ENCODE measurements around the gene DCP2.

DCP2 gene

DNA sequence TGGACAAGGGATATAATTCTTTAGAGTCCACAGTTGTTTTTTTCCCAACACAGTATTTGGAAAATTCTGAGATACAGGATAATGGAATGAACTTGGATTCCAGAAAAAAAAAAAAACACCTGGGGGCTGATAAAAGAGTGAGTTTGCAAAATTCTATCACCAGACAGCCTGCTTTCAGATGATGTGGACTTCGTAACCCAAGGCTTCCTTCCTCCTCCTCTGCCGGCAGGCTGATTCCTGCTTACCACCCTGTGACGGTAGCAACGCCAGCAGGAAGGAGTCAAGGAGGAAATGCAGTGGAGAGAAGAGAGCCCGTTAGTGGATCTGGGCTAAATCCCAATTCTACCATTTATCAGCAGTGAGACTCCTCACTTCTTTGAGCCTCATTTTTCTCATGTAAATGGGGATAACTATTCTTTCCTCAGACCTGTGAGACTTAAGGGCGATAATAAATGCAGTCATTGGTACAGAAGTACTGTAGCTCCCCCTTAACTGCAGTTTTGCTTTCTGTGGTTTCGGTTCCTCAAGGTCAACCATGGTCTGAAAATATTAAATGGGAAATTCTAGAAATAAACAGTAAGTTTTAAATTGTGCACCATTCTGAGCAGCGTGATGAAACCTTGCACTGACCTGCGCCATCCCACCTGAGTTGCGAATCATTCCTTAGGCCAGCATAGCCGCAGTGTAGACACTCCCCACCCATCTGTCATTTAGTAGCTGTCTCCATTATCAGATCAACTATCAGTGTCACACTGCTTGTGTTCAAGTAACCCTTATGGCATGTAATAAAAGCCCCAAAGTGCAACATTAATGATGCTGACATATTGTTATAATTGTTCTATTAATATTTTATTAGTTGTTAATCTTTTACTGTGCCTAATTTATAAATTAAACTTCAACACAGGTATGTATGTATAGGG is 71.4 kb downstream of the DCP2 start:
- peak in 1 of 2 experiments; percentile 3 for DNase-seq

DNA sequence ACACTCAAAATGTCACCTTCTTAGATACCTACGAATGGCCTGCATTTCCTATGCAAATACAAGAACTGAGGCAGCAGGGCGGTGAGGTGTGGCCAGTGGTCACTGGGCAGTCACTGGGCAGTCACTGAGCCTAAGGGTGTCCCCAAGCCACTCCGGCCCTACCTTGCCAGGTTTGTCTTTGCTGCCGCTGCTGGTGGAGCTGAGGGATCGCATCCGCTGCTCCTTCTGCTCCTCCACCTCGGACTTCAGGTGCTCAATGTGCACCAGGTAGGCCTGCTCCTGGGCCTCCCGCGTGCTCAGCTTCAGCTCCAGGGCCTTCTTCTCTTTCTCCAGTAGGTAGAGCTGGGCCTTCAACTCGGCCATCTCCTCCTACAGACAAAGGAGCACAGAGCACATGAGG is 72.3 kb downstream of the DCP2 start:
- no peak for DNase-seq

DNA sequence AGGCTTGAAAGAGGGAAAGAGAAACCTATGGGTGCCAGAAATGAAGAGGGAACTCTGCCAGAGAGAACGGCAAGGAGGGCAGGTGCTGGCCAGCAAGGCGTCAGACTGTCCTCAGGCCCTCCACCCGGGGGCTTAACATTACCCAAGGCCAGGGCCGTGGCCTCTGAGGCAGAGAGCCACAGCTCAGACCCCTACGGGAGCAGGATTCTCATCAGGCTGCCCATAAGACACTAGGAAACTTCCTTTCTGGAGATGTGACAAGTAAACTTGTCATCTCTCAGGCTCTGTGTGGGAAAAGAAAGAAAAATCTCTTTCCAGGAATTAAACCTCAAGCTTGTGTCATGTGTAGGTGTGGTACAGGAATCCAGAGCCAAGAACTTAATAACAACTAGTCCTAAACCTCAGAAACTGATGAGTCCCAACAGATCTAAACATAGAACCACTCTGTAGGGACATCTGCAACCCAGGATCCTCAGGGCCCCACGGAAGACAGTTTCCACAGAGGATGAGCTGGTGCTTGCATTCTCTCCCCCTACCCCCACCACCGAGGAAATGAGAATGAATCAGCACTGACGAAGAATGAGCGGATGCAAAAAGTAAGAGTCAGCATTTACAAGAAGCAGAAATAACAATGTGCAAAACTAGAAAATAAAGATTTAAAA is 74.3 kb downstream of the DCP2 start:
- DNase-seq, result no peak

DNA sequence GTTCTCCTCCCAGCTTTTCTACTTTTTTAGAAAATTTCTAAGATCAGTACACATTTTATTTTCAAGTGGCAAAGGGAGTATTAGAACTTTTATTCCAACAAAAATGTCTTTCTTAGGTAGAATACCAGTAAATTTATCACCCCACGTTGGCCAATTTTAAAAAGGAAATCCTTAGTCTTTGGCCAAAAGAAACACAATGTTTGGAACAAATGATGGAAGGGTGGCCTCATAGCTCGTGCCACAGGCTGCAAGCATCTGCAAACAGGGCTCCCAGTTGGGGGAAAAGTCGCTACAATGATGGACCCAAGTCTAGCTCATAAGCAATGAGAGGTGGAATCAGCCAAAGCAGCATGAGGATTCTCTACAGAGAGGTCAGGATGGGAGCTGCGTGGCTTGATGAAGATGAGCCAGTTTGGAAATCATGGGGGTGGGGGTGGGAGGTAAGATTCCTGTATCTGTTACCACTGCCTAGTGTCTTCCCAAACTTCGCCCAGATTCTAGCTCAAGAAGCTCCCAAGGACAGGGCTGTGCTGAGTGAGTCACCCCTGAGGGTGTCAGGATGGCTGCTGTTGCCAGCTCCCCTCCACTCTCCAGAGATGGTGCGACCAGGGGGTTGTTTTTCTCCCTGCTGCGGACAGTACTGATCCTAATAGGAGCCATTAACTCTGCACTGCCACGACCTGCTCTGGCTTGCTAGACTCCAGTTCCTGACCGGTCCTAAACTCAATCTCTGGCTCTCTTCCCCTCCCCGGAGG is 75.6 kb downstream of the DCP2 start:
- no peak for DNase-seq

DNA sequence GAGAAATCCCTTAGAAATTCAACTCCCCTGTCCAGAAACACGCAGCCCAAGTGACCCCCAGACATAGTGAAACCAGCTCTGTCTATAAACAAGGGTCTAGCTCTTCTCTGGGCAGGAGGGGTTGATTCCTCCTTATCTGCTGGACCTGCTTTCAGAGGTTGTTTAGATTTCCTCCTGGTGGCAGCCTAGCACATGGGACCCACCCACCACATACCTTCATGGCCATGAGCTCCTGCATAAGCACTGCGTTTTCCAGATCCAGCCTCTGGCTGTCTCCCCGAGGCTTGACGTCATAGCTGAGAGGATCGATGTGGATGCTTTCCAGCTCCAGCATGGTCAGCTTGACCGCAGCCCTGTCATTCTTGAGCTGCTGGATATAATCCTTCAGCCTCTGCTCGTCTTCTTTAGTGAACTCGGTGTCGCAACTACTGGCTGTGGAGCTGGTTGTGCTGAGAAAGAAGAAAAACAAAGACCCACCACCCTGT is 77.0 kb downstream of the DCP2 start:
- DNase-seq, result no peak

DNA sequence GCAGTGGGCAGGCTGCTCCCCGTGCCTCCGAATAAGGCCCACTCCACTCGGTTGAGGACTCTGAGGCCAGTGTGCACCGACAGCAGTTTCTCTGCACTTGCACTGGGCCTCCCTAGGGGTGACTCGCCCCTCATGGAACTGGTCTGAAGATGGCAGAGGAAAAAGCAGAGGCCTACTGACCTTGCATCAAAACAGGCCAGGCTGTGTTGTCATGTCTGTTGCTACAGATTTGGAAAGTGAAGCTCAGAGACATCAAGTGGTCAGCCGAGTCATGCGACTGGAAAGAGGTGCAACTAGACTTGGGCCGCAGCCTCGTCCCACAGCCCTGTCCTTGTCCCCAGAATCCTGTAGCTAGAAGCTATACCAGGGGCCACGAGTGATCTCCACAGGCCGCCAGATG is 78.3 kb downstream of the DCP2 start:
- DNase-seq, result no peak

DNA sequence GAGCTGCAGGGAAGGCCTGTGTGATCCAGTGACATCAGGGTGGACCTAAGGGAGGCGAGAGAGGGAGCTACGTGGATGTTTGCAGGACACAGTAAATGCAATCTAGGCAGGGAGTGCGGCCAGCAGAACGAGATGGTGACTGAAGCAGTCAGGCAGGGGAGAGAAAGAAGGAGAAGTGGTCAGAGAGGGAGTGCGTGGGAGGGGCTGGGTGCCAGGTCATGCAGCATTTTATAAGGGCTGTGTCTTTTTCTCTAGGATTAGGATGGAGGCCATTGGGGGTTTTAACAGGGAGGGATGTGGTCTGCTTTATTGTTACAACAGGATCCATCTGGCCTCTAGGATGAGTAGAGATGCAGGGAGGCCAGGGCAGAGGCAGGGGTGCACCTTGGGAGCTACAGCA is 80.4 kb downstream of the DCP2 start:
- DNase-seq, result peak; percentile 10 to 30

DNA sequence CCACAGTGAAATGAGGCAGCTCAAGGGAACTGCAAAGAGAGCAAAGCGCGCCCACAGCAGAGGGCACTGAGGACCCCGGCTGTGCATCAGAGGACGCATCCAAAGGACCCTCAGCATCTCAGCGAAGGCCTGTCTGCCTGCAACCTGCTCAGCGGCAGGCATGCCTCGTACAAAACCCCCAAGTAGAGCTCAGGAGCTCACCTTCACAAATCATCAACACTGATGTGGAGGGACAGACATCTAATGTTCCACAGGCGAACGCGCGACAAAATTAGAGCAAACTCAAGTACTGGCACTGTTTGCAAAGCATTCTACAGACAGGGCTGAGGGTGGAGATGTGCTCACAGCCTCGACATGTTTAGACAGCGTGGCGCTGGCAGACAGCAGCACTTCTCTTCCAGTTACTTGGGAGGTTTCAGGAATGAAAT is 81.0 kb downstream of the DCP2 start:
- DNase-seq, result no peak

DNA sequence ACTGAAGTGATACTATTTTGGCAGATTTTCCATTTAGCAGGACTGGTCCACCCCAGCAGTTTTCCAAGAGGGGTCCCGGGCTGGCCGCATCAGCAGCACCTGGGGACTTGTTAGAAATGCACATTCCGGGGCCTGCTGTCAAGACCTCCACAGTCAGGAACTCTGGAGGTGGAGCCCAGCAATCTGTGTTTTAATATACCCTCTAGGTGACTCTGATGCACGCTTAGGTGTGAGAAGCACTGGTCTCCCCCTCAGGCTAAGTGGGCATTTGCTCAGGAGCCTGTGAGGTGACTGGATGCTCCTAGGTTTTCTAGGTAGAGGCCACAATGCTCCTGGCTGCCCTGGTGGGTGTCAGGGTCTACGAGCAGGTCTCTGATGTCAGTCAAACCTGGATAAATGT is 81.7 kb downstream of the DCP2 start:
- DNase-seq, result no peak

DNA sequence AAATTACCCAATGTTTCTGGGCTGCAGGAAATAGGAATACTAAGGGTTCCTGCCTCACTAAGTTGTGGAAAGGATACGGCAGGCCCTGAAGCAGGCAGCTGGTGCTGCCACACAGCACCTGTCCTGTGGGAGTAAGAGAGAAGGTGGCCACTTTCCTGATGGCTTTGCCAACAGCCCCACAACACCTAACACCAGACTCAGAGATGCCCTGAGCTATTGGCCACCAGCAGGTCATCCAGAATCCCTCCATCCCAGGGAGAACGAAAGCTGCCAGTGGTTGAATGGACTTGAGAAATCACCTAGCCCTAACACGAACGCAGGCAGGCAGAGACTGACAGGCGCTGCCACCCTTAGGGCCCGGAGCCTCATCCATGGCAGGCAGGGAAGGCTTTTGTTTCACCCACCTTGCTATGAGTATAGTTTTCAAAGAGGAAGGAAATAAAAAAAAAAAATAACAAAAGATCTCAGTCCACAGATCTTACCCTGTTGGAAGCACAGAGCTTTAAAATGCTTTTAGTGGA is 82.2 kb downstream of the DCP2 start:
- no peak for DNase-seq

DNA sequence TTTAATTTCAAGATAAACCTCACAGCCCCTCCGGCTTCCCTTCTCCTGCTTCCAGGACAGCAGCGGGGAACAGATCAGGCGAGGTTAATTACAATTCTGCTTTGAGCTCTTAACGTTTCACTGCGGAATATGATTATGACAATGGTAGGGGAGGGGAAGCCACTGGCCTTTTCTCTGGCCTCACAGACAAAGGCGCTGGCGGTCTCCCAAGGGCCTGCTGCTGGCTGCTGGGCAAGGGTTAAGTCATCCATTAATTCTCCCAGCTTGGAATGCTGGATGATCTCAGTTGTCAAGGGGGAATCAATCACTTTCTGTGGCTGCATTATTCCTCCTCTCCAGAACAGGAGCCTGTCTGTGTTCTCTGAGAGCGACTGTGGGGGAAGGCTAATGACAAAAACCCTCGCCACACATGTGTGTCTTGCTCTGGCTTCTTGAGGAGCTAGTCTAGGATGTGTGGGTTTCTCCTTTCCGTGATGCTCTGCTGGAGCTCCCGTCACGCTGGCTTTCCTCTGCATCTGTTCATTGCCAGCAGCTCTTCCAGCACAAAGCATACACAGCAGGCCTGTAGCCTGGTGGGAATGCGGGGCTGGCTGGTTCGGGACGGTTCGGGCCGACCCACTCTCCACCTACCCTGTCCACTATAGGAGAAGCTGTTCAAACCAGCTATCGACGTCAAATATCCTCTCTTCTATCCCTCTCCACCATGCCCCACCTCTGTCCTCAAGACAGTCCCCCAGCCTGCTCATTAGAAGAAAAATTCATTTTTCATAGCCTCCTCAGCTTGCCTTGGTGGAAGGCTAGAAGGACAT is 82.8 kb downstream of the DCP2 start:
- DNase-seq, result no peak

DNA sequence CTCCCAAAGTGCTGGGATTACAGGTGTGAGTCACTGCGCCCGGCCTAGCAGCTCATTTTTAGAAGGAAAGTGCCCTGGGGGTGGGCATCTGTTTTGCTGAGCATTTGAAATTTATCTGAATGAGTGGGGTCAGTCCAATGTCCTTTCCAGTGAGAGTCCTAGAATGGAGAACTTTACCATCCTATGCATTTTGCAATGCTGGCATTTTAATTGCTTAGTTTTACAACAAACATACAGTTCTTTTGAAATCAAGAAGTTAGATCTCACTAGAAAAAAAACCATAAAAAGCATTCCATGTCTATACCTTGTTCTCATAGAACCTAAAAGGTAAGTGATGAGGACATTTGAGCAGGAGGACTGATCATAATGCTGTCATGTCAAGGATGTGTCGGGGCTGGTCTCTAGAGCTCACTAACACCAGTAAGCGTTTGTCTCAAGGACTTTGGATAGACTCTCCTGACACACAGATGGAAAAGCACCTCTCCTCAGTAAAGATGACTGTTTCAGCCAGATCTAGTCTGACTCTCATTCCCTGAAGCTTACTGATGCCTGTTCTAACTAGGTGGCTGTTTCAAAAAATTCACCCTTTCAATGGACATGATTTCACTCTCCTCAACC is 83.9 kb downstream of the DCP2 start:
- DNase-seq, result no peak

DNA sequence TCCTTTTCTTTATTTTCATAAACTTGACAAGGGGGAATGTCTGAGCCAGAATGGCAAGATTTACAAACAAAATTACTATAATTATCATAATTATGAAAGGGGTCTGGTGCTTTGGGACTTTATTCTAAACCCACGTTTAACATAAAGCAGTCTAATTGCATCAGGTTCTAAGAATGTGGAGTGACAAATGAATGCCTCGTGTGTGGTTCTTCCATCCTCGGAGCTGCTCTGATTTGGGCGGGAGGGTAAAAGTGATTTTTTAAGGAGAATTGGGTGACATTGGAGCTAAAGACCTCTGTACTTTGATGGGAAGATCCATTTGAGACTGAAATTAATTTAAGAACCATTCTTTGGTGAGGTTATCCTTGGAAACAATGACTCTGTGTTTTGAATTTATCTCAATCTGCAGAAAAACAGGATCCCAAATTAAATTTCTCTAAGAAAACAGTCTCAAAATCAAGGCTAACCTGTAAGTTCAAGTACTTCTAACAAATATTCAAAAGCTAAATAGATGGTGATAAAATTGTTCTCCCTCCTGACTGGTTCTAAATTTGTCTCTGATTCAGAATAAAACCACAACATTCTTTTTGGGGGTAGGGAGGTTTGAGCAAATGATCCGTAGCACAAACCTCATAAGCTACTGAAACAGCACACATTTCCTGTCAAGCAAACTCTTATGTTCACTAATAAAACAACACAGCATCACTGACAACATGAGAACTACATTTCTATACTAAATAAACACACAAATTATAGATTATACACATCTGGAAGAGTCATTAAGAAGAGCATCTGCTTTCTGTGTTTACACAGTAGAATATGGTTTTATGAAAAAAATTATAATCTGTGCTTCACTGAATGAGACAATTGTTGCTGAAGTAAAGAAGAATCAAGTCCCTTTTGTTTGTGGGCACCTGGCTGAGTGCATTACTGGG is 85.5 kb downstream of the DCP2 start:
- DNase-seq, result no peak

DNA sequence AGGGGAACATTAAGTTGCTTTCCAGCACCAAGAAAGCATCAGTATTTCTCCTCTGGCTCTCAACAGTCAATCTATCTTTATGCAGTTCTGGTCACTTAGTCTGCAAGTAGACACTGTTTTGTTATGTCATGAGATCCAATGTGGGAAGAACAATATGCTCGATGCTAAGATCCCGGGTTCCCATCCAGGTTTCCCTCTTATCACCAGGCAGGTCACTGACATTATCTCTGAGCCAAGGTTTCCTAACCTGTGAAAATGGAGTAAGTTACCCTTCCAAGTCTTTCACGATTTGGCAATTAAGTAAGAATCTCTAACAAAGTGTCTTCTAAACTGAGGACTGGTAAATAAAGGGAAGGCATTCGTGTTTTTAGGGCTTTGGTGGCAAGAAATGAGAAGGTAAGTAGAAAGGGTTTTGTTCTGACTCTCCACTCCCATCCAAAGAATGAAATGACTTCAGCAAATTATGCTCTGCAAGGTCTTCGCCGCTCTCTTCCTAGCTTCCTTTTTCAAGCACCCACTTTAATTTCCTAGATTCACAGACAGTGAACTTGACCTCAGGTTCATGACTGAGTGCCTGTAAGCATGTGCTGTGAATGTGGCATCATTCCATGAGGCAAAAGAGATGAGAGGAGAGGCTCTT is 86.4 kb downstream of the DCP2 start:
- no peak for DNase-seq

DNA sequence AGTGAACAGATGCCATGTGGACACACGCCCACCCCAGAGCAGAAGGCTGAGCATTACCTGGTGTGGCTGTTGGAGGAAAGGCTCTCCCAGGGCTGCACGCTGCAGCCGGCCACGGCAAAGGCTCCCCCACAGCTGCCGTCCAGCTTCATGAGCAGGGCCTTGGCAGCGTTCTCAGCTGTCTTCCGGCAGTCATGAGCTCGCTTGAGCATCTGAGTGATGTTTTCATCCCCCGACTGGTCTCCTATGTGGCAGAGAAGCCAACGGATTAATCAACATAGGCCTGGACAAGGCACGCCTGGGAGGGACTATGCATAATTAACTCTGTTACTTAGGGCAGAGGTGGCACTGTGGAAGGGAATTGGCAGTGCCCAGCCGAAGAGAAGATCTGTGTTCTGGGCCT is 87.3 kb downstream of the DCP2 start:
- DNase-seq, result no peak

DNA sequence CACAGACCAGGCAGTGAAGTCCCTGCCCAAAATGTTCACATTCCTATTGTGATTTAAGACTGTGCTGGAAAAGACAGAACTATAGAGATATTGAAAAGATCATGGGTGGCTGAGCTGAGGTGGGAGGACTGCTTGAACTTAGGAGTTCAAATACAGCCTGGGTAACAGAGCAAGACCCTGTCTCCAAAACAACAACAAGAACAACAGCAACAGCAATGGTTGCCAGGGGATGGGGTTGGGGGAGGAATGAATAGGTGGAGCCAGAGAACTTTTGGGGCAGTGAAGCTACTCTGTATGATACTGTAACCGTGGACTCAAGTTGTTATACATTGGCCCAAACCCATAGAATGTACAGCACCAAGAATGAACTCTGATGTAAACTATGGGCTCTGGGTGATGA is 88.2 kb downstream of the DCP2 start:
- DNase-seq, result no peak

DNA sequence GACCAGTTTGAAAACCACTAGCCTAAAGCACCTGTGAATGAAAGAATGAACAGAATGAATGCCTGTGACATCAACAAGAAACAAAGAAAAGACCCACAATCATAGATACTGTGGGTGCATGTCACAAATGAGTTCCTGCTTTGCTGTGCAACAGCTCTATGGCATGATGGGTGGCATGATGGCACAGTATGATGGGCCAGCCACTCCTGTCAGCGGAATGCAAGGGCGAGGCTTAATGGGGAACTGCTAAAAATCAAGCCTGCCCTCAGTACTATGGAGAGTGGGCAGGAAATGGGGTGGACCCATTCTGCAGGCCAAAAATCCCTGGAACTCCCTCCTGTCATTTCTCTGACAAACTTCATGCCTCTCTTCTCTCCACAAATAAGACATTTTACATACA is 89.0 kb downstream of the DCP2 start:
- DNase-seq, result no peak

DNA sequence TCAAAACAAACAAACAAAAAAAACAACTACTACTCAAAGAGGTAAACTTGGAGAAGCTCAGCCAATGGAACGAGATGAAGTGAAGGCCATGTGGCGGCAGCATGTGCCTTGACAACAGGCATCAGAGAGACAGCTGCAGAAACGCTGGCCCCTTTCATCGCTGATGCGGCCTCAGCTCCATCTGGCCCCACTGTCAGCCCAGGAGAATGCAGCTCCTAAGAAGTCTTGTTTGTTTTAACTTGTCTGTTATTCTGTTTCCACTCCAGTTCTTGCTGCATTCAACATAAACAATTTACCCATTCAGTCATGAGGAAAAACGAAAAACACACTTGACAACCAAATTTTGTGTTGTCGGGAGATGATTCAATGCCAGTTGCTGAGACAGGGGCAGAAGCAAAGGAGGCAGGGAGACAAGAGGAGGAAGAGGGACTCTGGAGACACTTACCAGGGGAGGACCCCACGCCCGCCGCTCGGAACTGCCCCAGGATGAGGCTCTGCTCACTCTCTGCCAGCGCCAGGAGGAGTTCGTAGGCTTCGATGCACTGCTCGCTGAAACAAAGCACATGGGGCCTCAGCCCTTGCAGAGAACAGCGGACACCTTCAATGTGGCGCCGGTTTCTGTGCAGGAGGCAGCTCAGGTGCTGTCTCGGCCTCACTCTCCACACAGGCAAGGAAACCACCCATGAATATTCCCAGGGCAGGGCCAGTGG is 91.2 kb downstream of the DCP2 start:
- DNase-seq, result no peak

DNA sequence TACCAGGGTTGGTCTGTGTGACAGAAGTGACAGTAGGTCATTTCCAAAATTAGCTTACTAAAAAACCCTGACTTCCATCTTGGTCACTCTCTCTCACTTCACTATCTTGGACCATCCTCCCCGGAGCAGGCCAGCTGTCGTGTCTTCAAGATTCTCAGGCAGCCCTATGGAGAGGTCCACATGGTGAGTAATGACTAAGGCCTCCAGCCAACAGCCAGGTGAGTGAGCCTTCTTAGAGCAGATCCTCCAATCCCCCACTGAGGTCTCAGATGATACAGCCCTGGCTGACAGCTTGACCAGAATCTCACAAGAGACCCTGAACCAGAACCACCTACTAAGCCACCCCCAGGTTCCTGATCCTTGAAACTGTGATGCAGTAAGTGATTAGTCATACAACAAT is 92.0 kb downstream of the DCP2 start:
- no peak for DNase-seq
